GM11168 (cell line): ENCODE data around the gene MAT2B.
"Not testable (repeated sequence)": the region's sequence is repeated elsewhere in the genome, so short reads cannot be mapped to it uniquely, and the experiment has no call there.

Source experiments
- in situ Hi-C: fragments of 300-500 bp; cut with MboI; formaldehyde crosslinking; loops from one replicate; pipeline ENCODE4 v1.12.0; 2022; ENCODE audit warnings: low sequenced_read_pairs; ENCODE audit not compliant: unreplicated experiment

The MAT2B gene

DNA sequence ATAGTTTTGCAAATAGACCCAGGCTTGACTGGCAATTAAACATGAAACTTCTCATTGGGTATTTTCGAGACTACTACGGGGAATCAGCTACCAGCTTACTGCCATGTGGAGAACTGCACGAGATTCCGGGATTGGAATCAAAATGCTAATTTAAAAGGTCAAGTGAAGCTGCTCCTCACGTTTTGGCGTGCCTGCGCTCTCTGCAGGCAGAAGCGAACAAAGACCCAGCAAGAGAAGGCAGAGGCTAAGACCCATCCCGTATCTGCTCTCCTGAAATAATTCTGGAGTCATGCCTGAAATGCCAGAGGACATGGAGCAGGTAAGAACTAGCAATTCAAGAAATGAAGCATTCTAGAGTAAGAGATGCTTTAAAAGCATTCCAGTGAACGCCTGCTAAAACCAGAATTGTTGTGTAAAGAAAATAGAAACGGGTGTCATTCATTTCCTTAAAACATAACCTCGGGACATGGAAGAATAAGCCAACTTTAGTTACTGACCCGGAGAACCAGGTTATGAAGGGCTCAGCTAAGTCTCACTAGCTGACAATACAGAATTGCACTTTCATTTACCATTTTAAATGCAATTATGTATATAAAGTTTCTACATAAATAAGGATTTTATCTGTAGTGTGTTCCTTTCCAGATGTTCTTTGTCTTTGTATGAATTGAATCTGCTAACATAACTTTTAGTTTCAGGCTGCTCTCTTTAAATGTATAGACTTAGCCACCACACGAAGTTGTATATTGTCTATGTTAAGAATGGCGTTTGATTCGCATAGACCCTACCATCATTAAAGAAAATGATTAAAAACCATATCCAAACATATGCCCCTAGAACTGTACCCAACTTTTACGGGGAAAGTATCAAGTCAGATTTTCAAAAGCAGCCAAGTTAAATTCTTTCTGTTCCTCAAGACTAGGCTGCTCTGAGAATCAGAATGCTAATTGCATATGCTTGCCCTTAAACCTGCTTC is 2.0 kb upstream of the MAT2B start:
- in situ Hi-C loops: no loop called here

DNA sequence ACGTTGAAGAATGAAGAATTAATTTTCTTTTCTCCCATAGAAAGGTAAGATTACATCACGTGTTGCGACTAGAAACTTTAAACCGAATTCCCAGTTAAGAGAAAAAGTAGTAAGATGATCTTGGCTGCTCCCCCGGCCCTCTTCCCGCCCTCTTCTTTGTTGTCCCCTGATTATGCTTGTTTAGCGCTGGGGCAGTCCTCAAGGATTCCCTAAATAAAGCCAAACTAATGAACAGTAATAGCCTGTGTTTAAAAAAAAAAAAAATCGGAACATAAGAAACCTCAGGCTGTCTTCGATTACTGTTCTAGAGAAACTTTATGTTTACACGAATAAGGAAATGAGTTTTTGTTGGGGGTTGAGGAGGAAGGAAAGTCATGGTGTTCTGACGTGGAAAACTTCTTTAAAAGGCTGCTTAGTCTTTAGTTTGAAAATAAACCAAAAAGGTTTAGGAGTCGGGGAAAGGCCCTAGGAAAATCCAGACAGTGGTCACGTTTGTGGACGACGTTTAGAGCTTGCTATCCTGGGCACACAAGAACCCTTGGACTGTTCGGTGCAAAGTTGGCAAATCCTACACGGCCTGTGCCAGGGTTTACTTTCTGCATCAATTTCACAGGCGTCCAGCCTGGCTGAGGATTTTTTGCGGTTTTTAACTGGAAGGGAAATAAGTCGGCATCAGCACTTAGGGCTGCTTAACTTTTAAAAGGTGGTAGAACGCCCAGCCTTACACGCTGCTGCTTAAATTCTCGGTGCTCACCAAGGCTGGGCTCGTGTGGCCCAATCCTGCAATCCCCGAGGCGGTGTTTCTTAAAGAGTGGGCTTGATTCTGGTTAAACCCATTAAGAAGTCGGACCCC is 1.1 kb upstream of the MAT2B start:
- in situ Hi-C loops: no loop called here

DNA sequence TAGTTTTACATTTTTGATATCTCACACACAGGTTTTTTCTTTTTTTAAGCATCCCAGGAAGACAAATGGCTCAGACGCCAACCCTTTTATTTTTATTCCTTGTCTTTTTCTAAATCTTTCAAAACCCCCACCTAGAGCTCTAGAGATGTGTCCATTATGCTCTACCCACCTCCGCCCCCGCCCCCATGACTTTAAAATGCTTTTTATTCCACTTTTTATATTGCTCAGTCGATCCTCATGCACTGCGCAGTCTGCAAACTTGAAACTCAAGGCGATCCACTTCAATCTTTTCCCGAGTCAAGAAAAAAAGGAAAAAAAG is 411 bp upstream of the MAT2B start:
- in situ Hi-C loops: no loop called here

DNA sequence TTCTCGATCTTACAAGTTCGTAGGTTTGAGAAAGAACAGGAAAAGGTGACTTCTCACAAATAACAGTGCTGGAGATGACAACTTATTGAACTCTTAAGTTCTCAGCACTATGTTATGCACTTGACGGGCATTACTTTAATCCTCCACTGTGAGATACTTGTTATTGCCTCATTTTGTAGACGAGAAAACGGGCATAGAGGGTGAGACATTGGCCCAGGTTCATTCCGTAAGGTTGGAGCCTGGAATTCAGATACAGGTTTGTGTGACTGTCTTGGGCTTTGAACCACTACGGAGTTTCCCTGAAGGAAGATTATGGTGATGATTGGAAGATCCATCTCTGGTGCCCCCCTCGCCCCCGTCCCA is 657 bp downstream of the MAT2B start:
- in situ Hi-C loops: no loop called here

DNA sequence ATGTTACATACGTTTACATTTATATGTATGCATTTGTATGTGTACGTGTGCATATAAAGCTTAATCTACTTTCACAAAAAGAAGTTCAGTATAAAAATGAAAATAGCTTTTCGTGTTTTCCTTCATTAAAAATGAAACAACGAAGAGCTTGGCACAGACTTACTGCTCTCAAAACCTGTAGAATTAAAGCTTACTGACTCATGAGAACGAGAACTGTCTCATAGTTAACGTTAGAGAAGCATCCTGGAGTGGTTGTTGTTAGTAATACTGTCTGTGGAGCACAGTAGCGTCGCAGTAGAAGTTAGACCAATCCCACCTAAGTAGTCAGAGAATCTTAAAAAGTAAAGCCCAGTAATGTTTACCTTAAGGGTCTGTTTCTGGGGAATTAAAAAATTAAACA is 1.3 kb downstream of the MAT2B start:
- in situ Hi-C loops: no loop called here

DNA sequence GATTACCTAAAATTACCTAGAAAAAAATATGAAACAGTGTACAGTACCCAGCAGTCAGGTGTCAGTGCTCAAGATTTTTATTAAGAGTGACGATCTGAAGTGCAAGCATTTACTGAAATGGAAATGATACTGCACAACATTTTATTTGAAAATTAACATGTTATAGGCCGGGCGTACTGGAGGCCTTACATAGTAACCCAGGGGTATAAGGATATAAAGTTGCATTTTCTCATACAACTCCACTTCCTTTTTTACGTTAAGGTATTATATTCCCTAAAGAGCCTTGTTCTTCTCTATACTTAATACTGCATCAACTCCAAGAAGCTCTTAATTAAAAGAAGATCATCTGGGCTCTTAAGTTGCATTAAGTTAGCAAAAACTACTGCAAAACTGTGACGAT is 3.3 kb downstream of the MAT2B start:
- in situ Hi-C loops: no loop called here

DNA sequence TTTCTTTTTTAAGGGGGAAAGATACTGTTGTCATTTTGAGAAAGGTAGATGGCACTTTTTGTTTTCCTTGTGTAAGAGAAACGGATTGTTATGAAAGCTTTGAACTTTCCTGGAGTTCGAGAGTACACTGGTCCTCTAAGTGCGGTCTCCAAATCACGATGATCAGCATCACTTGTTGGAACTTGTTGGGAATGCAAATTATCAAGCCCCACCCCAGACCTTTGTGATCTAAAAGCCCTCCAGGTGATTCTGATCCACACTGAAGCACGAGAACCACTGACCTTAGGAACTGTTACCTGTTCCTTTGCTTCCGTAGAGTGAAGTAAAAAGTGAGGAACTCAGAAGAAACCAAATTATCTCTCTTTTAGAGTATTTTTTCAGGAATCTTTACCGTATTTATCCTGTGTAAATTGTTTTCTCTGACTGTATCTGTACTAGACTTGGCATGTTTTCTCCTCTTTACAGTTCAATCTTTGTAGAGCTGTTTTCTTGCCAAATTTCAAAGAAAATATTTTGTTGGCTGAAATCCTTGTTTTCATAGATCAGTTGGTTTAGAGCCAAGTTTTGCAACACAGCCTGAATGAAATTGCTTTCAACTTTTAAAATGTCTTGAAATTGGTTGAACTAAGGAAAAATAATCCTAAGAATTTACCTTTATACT is 4.0 kb downstream of the MAT2B start:
- in situ Hi-C loops: no loop called here

DNA sequence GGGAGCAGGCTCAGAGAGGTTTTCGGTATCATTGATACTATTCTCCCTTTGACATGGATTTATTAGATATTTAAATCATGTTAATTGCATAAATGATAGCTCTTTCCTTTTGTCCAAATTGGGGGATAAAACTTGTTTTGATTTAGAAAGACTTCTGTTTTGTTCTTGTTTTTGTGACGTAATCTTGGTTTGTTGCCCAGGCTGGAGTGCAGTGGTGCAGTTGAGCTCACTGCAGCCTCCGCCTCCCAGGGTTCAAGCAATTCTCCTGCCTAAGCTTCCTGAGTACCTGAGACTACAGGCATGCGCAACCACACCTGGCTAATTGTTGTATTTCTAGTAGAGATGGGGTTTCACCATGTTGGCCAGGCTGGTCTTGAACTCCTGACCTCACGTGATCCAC is 7.1 kb downstream of the MAT2B start:
- in situ Hi-C loops: no loop called here

DNA sequence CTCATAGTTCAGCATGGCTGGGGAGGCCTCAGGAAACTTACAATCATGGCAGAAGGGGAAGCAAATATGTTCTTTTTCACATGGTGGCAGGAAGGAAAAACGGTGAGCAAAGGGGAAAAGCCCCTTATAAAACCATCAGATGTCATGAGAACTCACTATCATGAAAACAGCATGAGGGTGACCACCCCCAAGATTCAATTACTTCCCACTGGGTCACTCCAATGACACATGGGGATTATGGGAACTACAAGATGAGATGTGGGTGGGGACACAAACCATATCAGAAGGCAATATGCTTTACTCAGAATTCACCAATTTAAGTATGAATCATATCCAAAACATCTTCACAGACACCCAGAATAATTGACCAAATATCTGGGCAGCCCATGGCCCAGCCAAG is 19.7 kb downstream of the MAT2B start:
- in situ Hi-C loops: no loop called here

DNA sequence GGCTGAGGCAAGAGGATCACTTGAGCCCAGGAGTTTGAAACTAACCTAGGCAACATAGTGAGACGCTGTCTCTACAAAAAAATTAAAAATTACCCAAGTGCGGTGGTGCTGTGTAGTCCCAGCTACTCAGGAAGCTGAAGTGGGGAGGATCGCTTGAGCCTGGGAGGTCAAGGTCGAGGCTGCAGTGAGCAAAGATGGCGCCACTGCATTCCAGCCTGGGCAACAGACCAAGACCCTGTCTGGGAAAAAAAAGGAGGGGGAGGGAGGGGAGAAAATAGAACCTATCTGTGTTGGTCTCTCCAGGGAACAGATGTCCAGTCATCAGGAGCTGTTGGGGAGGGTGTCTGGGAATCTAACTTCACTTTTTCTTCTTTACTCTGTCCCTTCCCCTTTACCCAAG is 24.3 kb downstream of the MAT2B start:
- in situ Hi-C loops: no loop called here

DNA sequence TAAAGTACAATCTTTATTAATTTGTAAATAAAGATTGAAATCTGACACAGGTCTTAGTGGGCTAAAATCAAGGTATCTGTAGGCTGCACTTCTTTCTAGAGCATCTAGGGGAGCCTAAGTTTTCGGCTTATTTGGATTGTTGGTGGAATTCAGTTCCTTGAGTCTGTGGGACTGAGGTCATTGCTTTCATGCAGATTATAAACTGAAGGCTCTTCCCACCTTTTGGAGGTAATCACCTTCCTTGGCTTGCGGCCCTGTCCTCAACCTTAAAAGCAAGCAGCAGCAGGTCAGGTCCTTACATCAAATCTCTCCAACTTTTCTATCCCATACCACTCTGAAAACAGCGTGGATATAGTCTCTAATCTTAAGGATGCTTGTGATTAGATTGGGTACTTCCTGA is 25.9 kb downstream of the MAT2B start:
- in situ Hi-C loops: no loop called here

DNA sequence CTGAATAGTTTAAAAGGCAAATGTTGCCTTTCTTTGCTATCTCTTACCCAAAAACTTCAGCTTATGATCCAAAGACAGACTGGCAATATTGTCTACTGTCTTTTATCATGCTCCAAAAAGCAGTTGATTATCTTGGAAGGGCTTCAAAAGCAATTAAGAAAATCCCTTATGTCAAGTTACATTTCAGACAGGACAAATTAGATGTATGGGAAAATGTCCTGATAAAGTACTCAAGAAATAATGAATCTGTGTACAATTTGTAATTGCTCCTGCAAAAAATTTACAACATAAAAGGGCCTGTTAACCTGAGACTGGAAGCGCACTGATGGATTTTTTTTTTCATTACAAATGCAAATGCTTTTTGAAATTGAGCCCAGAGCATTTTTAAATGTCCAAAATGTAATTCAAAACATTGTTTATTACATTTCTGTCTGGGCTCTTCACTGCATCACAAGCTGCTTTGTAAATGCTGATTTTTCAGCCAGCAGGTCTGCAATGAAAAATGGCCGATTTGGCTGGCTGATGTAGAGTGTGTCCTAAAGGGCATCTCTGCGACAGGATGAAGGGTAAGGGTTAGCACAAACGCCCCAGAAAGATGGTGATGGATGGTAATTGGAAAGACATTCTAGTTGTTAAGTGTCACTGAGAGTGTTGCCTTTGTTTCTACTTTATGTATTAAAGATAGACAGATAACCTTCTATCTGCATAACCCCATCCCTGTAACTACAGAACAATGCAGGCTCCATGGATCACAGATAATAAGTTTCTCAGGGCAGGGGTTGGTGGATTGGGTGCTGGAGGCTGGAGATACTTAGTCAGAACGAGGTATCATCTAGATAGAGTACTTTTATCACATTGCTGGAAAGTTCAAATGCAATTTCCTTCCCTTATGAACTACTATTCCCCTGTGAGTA is 27.0 kb downstream of the MAT2B start:
- in situ Hi-C loops: no loop called here

DNA sequence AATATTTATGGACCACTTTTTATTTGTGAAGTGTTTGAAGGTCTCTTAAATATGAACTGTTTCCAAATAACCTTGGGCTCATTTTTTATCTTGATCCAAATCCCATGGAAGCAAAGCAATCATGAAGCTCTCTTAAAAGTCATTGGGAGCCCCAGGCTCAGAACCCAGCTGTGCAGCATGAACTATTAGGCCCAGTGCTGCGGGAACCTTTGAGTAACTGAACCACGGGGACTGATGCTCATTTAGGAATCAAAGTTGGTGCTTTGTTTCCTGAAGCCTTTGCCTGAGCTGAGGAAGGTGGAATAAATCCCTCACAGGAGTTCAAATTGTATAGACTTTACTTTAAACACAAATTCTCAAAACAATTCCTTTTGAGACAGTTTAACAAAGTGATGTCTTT is 27.8 kb downstream of the MAT2B start:
- in situ Hi-C loops: no loop called here

DNA sequence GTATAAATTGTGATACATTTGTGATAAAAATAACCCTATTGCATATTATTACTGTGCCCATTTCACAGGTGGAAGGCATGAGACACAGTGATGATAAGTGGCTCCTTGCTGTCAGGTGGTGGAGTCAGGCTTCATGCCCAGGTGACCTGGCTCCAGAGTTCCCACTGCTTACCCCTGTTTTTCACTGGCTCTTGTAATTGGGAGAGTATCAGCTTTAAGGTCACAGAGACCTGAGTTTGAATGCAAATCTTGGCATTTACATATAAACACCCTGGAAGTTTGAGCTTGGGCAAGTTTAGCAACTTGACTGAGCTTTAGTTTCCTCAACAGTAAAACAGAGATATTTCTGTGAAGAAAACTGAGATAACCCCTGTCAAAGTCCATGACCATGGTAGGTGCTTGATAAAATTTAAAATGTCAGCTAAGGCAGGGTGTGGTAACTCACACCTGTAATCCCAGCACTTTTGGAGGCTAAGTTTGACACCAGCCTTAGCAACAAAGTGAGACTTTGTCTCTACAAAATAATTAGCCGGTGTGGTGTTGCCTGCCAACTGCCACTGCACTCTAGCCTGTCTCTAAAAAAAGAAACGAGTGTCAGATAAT is 29.2 kb downstream of the MAT2B start:
- in situ Hi-C loops: no loop called here

DNA sequence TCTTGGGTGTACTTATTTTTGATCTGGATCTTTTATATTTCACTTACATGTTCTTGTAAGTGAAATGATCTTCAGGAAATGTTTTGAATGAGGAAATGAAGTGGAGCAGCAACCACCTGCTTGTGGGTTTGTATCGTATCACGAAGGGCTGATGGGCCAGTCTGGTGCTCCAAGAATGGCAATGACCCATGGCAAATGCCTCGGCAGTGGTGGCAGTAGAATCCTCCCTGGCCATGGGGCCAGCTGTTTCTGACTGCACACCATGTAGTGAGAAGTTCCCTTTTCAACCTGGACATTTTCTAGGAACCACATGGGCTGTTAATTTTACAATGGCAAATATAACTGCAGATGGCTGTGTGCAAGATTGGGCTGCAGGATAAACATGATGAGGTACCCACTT is 29.9 kb downstream of the MAT2B start:
- in situ Hi-C loops: no loop called here

DNA sequence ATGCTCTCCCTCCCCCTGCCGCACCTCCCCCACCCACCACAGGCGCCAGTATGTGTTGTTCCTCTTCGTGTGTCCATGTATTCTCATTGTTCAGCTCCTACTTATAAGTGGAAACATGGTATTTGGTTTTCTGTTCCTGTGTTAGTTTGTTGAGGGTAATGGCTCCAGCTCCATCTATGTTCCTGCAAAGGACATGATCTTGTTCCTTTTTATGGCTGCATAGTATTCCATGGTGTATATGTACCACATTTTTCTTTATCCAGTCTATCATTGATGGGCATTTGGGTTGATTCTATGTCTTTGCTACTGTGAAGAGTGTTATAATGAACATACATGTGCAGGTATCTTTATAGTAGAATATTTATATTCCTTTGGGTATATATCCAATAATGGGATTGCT is 31.0 kb downstream of the MAT2B start:
- in situ Hi-C loops: not testable (repeated sequence)

DNA sequence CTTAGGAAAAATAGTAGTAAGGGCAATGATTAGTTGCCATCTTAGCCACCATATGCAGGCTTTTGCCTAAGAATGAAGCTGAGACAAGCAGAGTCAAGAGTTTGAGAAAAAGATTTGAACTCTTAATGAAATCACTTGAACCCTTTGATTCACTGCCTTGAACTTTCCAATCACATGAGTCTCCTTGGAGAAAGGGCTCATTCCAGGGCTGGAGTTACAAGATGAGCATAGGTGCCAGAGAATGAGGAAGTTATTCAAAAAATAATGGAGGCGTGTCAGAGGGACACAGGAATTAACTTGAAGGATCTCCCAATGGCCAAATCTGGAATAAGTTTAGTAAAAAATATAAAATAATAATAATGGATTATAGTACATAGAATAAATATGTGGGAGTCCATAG is 35.3 kb downstream of the MAT2B start:
- in situ Hi-C loops: no loop called here

DNA sequence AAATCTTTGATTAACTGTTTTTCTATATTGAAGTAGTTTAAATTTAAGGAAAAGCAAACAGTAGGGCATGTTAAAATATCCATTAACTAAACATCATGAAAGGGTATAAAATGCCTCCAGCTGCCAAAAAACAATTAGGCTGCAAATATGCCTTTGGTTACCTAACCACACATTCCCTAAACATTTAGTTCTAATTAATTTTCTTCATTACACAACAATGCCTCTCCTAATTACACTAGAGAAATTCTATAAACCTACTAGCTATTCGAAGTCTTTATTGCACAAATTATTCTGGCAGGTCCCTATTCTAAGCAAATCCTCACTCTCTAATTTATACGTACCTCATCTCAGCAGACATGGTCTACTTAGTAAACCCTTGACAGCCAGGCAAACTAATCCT is 37.4 kb downstream of the MAT2B start:
- in situ Hi-C loops: no loop called here

DNA sequence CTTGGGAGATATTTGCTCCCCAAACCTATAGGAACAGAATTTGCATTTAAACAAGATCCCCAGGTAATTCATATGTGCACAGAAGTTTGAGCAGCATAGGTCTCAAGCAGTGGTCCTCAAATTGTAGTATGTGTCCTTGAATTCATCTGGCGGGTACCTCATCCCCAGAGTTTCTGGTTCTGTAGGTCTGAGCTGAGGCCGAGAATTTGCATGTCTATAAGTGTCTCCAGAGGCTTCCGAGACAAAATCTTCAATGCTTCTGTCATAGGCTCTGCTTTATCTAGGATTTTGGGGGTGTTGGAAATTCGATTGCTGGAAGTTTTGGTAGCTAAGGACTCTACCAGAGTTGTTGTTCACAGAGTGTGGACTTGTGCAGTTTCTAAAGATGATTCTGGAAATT is 38.6 kb downstream of the MAT2B start:
- in situ Hi-C loops: no loop called here

DNA sequence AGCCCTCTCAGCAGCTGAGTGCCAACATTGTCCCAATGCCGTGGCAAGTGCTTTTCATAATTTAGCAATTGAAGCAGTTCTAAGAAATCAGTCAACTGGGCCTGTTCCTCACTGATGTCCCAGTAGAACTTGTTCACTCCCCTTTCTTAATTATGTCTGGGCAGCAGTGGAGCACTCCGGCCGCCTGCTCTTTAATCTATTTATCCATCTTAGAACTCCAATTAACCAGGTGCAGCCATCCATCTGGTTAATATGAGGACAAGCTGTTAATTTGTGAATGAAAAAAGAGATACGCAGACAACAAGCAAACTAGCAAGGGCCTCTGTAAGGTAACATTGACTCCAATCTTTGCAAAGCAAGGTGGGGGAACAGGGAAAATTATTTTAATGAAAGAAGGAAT is 39.4 kb downstream of the MAT2B start:
- in situ Hi-C loops: no loop called here
